Mammary epithelial cell (primary cell): ENCODE data around the gene PDE1C.
"Not testable (repeated sequence)": the region's sequence is repeated elsewhere in the genome, so short reads cannot be mapped to it uniquely, and the experiment has no call there.

ENCODE experiments used
- CTCF ChIP-seq, 2 donors: IDR thresholded peaks in 1 of 2; conservative IDR thresholded peaks in 1 of 2; 2 replicates each; pipeline ENCODE4 v1.5.1; 2011 to 2012; ENCODE audit warnings: inconsistent platforms in 2 of 2, low read length in 2 of 2, mild to moderate bottlenecking in 2 of 2, control low read depth in 1 of 2, low read depth in 1 of 2; ENCODE audit not compliant: insufficient read depth in 1 of 2; ENCODE audit errors: extremely low read depth in 1 of 2
- EZH2 ChIP-seq: IDR thresholded peaks from 2 replicates; pipeline ENCODE4 v1.6.1; 2012; ENCODE audit warnings: low read length, inconsistent platforms, borderline replicate concordance

- TF ChIP-seq CTCF (conservative IDR thresholded peaks at IDR 0.05 in 1 of 2, IDR thresholded peaks at IDR 0.05 in 1 of 2; ENCODE audit: extremely low read depth in 1 of 2, insufficient read depth in 1 of 2, low read depth in 1 of 2, low read length in 2 of 2); EZH2: not testable (repeated sequence)
Observed at GRCh38 chr7:31833625-31834024, 236.6 kb downstream of the PDE1C start.
